ENCODE measurements around the gene TNFAIP2.

DNA sequence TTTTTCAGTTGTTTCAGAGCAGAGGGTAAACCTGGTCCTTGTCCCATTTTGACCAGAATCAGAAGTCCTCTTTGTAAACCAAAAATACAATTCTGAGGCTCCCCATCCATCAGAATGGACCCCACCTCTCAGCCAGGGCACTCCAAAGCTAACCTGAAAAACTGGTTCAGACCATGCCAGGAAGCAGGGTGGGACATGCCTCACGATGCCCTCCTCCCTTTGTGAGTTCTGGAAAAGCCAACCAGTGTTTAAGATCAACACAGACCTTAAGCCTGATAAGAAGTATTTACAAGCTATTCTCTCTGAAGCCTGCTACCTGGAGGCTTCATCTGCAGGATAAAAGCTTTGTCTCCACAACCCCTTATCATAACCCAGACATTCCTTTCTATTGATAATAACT, 35.4 kb downstream of the TNFAIP2 start:
- no peak for TF ChIP-seq POLR2A (IDR thresholded peaks at IDR 0.05)
- TF ChIP-seq, protein P1, sequence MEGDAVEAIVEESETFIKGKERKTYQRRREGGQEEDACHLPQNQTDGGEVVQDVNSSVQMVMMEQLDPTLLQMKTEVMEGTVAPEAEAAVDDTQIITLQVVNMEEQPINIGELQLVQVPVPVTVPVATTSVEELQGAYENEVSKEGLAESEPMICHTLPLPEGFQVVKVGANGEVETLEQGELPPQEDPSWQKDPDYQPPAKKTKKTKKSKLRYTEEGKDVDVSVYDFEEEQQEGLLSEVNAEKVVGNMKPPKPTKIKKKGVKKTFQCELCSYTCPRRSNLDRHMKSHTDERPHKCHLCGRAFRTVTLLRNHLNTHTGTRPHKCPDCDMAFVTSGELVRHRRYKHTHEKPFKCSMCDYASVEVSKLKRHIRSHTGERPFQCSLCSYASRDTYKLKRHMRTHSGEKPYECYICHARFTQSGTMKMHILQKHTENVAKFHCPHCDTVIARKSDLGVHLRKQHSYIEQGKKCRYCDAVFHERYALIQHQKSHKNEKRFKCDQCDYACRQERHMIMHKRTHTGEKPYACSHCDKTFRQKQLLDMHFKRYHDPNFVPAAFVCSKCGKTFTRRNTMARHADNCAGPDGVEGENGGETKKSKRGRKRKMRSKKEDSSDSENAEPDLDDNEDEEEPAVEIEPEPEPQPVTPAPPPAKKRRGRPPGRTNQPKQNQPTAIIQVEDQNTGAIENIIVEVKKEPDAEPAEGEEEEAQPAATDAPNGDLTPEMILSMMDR (IDR thresholded peaks at IDR 0.05 in 4 of 5, conservative IDR thresholded peaks at IDR 0.05 in 1 of 5) = no peak
